ENCODE data around the gene HDAC9. TPM values are rescaled to one million over a fixed set of nuclear protein-coding genes. Genes with fewer than 3 reads are reported as not detected.

Gene HDAC9
- total RNA-seq, 1 experiment from 2014 or later, result 17.1 TPM

DNA sequence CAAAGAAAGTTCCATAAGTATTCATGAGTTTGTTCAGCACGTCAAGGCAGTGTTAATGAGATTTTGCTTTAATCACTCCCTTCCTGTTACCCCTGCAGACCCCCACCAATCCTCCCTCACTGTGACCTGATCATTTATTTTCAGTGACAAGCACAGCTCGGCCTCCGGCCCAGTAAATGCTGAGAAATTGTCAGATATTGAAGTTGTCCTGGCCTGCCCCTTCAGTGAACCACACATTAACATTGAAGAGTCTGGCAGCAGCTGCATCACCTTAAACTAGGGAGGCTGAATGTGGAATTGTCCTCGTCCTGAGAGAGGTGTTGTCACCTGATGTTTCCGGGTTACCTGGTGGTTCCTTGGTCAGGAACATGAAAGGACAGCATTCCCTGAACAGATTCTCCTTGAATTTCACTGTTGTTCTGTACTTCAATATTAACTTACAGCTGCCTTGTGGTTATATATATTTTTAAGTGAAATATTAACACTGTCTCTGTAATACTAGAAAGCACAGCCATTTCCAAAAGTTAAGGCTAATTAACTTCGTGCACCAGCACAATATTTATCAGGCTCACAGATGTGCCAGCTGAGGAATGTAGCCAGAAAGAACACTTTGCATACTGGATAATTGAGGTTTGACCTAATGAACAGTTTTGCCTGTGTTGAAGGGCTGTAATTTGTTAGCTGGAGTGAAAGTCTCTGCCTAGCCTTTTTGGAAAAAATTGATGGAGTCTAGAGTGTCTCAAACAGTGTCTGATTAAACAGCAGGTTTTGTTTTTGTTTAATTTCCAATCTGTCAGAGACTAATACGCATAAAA, 265.3 kb downstream of the HDAC9 start:
- POLR2A ChIA-PET, result no interaction called here
- CTCF ChIA-PET, result no interaction called here
- ATAC-seq (no peak), DNase-seq (ENCODE audit: low read depth, low spot score) (no peak)
- Histone ChIP-seq H3K27ac (ENCODE audit: low read length) (no peak overlapping the region), H3K9me3 (ENCODE audit: control insufficient read depth, insufficient read depth, low read depth, low read length) (no peaks in the 10 kb centered on the region), H3K36me3 (ENCODE audit: control insufficient read depth, insufficient read depth, low read length) (no peaks in the 10 kb centered on the region; the same call in 1 of the 2 replicates), H3K4me3 (ENCODE audit: low read depth in 2 of 2, low read length in 2 of 2) (no peak overlapping the region), H3K4me1 (ENCODE audit: control insufficient read depth, insufficient read depth, low read length) (no peaks in the 10 kb centered on the region), H3K27me3 (ENCODE audit: control insufficient read depth, insufficient read depth, low read length) (no peaks in the 10 kb centered on the region)
- TF ChIP-seq TCF7L2 (IDR thresholded peaks at IDR 0.05; ENCODE audit: low read depth, low read length) (no peak), POLR2AphosphoS5 (IDR thresholded peaks at IDR 0.05; ENCODE audit: low read depth, low read length) (no peak), SIN3A (IDR thresholded peaks at IDR 0.05; ENCODE audit: borderline replicate concordance, insufficient read depth, low read depth, low read length) (no peak)
- TF ChIP-seq, protein P1, sequence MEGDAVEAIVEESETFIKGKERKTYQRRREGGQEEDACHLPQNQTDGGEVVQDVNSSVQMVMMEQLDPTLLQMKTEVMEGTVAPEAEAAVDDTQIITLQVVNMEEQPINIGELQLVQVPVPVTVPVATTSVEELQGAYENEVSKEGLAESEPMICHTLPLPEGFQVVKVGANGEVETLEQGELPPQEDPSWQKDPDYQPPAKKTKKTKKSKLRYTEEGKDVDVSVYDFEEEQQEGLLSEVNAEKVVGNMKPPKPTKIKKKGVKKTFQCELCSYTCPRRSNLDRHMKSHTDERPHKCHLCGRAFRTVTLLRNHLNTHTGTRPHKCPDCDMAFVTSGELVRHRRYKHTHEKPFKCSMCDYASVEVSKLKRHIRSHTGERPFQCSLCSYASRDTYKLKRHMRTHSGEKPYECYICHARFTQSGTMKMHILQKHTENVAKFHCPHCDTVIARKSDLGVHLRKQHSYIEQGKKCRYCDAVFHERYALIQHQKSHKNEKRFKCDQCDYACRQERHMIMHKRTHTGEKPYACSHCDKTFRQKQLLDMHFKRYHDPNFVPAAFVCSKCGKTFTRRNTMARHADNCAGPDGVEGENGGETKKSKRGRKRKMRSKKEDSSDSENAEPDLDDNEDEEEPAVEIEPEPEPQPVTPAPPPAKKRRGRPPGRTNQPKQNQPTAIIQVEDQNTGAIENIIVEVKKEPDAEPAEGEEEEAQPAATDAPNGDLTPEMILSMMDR (IDR thresholded peaks at IDR 0.05), result no peak
- in situ Hi-C loops (cut with HindIII; ENCODE audit: low pct_unique_long_range_greater_than_20kb, low sequenced_read_pairs), result no loop called here
- intact Hi-C loops (cut with micrococcal nuclease; ENCODE audit: unreplicated experiment), result no loop called here
- BruUV-seq (replicated peaks), result no TSS peak

DNA sequence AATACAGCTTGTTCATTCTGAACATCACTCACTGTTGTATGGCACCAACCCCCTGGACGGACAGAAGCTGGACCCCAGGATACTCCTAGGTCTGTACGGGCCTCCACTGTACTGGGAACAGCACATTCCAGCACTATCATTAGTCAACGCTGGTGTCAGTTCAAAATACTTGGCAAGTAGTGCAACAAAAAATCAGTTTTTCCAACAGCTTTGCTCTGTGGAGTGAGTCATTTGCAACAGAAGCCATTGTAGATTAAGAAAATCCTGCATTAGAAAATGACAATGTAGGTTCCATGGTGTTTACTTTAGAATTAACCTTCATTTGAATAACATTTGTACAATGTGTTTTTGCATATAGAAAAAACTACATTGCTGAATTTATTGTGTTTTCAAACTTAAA, 266.6 kb downstream of the HDAC9 start:
- H3K4me1 ChIP-seq (ENCODE audit: control insufficient read depth, insufficient read depth, low read length), result no peaks in the 10 kb centered on the region
- H3K27me3 ChIP-seq (ENCODE audit: control insufficient read depth, insufficient read depth, low read length), result no peaks in the 10 kb centered on the region
- H3K4me3 ChIP-seq (ENCODE audit: low read depth in 2 of 2, low read length in 2 of 2), result no peak overlapping the region
- BruUV-seq (replicated peaks), result no TSS peak
- no peaks in the 10 kb centered on the region for H3K9me3 ChIP-seq (ENCODE audit: control insufficient read depth, insufficient read depth, low read depth, low read length)
- ChIA-PET POLR2A (no interaction called here), CTCF (no interaction called here)
- intact Hi-C loops (cut with micrococcal nuclease; ENCODE audit: unreplicated experiment), result no loop called here
- TF ChIP-seq TCF7L2 (IDR thresholded peaks at IDR 0.05; ENCODE audit: low read depth, low read length), result no peak
- TF ChIP-seq SIN3A (IDR thresholded peaks at IDR 0.05; ENCODE audit: borderline replicate concordance, insufficient read depth, low read depth, low read length), result no peak
- no peak for TF ChIP-seq POLR2AphosphoS5 (IDR thresholded peaks at IDR 0.05; ENCODE audit: low read depth, low read length)
- TF ChIP-seq, protein P1 (IDR thresholded peaks at IDR 0.05), result no peak
- TF ChIP-seq, protein P2, sequence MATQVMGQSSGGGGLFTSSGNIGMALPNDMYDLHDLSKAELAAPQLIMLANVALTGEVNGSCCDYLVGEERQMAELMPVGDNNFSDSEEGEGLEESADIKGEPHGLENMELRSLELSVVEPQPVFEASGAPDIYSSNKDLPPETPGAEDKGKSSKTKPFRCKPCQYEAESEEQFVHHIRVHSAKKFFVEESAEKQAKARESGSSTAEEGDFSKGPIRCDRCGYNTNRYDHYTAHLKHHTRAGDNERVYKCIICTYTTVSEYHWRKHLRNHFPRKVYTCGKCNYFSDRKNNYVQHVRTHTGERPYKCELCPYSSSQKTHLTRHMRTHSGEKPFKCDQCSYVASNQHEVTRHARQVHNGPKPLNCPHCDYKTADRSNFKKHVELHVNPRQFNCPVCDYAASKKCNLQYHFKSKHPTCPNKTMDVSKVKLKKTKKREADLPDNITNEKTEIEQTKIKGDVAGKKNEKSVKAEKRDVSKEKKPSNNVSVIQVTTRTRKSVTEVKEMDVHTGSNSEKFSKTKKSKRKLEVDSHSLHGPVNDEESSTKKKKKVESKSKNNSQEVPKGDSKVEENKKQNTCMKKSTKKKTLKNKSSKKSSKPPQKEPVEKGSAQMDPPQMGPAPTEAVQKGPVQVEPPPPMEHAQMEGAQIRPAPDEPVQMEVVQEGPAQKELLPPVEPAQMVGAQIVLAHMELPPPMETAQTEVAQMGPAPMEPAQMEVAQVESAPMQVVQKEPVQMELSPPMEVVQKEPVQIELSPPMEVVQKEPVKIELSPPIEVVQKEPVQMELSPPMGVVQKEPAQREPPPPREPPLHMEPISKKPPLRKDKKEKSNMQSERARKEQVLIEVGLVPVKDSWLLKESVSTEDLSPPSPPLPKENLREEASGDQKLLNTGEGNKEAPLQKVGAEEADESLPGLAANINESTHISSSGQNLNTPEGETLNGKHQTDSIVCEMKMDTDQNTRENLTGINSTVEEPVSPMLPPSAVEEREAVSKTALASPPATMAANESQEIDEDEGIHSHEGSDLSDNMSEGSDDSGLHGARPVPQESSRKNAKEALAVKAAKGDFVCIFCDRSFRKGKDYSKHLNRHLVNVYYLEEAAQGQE (IDR thresholded peaks at IDR 0.05; ENCODE audit: insufficient read depth in 1 of 2, low read depth in 2 of 2, low read length in 1 of 2), result no peak
- in situ Hi-C loops (cut with HindIII; ENCODE audit: low pct_unique_long_range_greater_than_20kb, low sequenced_read_pairs), result no loop called here
- no peak overlapping the region for H3K27ac ChIP-seq (ENCODE audit: low read length)
- no peaks in the 10 kb centered on the region; the same call in 1 of the 2 replicates for H3K36me3 ChIP-seq (ENCODE audit: control insufficient read depth, insufficient read depth, low read length)
- DNase-seq (ENCODE audit: low read depth, low spot score) (no peak), ATAC-seq (no peak)
